ENCODE data around the gene TMEM141. TPM values are rescaled to one million over a fixed set of nuclear protein-coding genes. Genes with fewer than 3 reads are reported as not detected.

The TMEM141 gene
- total and polyA plus RNA-seq, 2 donors (not counting 3 experiments of a cell fraction or from before 2014, with no cell fraction given) = 43.2 to 146 TPM

DNA sequence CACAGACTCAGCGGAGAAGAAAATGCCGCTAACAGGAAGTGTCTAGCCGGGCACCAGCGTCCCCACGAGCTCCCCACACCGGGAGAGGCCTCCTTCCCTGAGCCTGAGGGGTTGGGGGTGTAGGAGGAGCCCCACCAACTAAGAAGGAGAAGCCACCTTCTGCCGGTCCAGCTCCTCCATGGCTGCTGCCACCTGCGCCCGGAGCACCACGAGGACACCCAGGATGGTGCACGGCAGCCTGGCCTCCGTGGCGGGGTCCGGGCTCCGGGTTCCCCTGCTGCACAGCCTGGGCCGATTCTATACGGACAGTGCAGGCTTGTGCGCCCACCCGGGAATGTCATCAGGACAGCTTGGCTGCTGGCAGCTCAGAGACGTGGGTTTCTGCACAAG lies 33.4 kb upstream of the TMEM141 start:
- Histone ChIP-seq H3K9me3 (replicated peaks; ENCODE audit: control insufficient read depth, insufficient read depth, low read length) (no peaks in the 10 kb centered on the region), H3K4me1 (ENCODE audit: control insufficient read depth, extremely low read depth, insufficient read depth, low read length) (no peaks in the 10 kb centered on the region), H2AFZ (ENCODE audit: low read depth, low read length) (no peak overlapping the region), H3K9me1 (replicated peaks; ENCODE audit: control insufficient read depth, extremely low read depth, insufficient read depth, low read length) (no peaks in the 10 kb centered on the region), H3K4me3 (replicated peaks in 1 of 3; ENCODE audit: insufficient read depth in 1 of 3, low read depth in 1 of 3, low read length in 3 of 3) (no peak overlapping the region), H4K20me1 (replicated peaks; ENCODE audit: control insufficient read depth, extremely low read depth, insufficient read depth, low read length) (no peaks in the 10 kb centered on the region), H3K79me2 (ENCODE audit: control insufficient read depth, insufficient read depth, low read length) (no peaks in the 10 kb centered on the region), H3K36me3 (ENCODE audit: control insufficient read depth in 2 of 2, extremely low read depth in 1 of 2, insufficient read depth in 2 of 2, low read length in 2 of 2) (no peaks in the 10 kb centered on the region), H3K27ac (ENCODE audit: insufficient read depth, low read depth, low read length) (no peak overlapping the region), H3K27me3 (ENCODE audit: control insufficient read depth in 2 of 2, insufficient read depth in 2 of 2, low read length in 2 of 2) (no peaks in the 10 kb centered on the region), H3K9ac (replicated peaks; ENCODE audit: extremely low read depth, insufficient read depth, low read length) (no peak overlapping the region), H3K4me2 (ENCODE audit: insufficient read depth, low read length) (no peak overlapping the region)
- BruUV-seq (replicated peaks) = no TSS peak
- POLR2A ChIA-PET = no interaction called here
- TF ChIP-seq, protein P1, sequence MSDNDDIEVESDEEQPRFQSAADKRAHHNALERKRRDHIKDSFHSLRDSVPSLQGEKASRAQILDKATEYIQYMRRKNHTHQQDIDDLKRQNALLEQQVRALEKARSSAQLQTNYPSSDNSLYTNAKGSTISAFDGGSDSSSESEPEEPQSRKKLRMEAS (IDR thresholded peaks at IDR 0.05; ENCODE audit: insufficient read depth, insufficient read length) = no peak
- TF ChIP-seq EZH2 (IDR thresholded peaks at IDR 0.05; ENCODE audit: borderline replicate concordance, low read depth, low read length, severe bottlenecking) = no peak
- no peak for TF ChIP-seq POLR2AphosphoS5 (IDR thresholded peaks at IDR 0.05; ENCODE audit: insufficient read depth, low read depth, low read length)
- DNase-seq (ENCODE audit: low read depth, low spot score) (no peak), FAIRE-seq (no peak)
- CTCF ChIA-PET = interaction anchor here (1.2 to 1.4 kb wide), 3 partner anchors 11 to 30 kb away, joined by 3 to 10 read pairs (median 5); no protein-coding TSS in a partner anchor
- dilution Hi-C loops (cut with MboI; ENCODE audit: extremely low pct_ligation_motif_present, low sequenced_read_pairs) (no loop called here), intact Hi-C loops (cut with micrococcal nuclease) (no loop called here)

DNA sequence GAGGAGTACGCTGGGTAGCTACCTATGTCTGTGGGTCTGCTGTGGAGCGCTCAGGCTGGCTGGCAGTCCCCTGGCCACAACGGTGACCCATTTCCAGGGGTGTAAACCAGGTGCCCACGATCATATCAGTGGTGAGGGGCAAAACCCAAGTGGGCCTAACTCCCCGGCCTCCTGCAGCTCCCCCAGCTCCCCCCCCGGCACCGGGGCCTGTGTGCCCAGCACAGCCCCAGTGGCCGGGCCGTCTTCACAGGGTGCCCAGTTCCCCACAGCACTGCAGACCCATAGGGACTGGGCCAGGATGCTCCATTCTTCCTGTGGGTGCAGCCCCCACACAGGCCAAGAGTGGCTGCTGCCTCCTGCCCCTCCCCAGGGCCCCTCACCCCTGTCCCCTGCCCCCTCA lies 32.1 kb upstream of the TMEM141 start:
- CTCF ChIA-PET = interaction anchor here (1.3 kb wide), 1 partner anchor 31 kb away, joined by 10 read pairs; no protein-coding TSS in a partner anchor
- no TSS peak for BruUV-seq (replicated peaks)

More for the DNA sequence above, 32.1 kb upstream of the TMEM141 start:
- no peak overlapping the region for H3K9ac ChIP-seq (replicated peaks; ENCODE audit: extremely low read depth, insufficient read depth, low read length)
- H3K4me2 ChIP-seq (ENCODE audit: insufficient read depth, low read length) = no peak overlapping the region
- no peak overlapping the region for H3K4me3 ChIP-seq (replicated peaks in 1 of 3; ENCODE audit: insufficient read depth in 1 of 3, low read depth in 1 of 3, low read length in 3 of 3)
- no peaks in the 10 kb centered on the region for H3K27me3 ChIP-seq (ENCODE audit: control insufficient read depth in 2 of 2, insufficient read depth in 2 of 2, low read length in 2 of 2)
- dilution Hi-C loops (cut with MboI; ENCODE audit: extremely low pct_ligation_motif_present, low sequenced_read_pairs) = no loop called here
- H3K27ac ChIP-seq (ENCODE audit: insufficient read depth, low read depth, low read length) = no peak overlapping the region
- no peaks in the 10 kb centered on the region for H3K79me2 ChIP-seq (ENCODE audit: control insufficient read depth, insufficient read depth, low read length)
- intact Hi-C loops (cut with micrococcal nuclease) = no loop called here
- no peaks in the 10 kb centered on the region for H3K9me3 ChIP-seq (replicated peaks; ENCODE audit: control insufficient read depth, insufficient read depth, low read length)
- no peaks in the 10 kb centered on the region for H3K9me1 ChIP-seq (replicated peaks; ENCODE audit: control insufficient read depth, extremely low read depth, insufficient read depth, low read length)
- no peaks in the 10 kb centered on the region for H3K36me3 ChIP-seq (ENCODE audit: control insufficient read depth in 2 of 2, extremely low read depth in 1 of 2, insufficient read depth in 2 of 2, low read length in 2 of 2)
- no peaks in the 10 kb centered on the region for H4K20me1 ChIP-seq (replicated peaks; ENCODE audit: control insufficient read depth, extremely low read depth, insufficient read depth, low read length)
- DNase-seq (ENCODE audit: low read depth, low spot score) (no peak), FAIRE-seq (no peak)
- TF ChIP-seq FOS (IDR thresholded peaks at IDR 0.05; ENCODE audit: borderline replicate concordance, insufficient read depth, low read length) (no peak), EZH2 (IDR thresholded peaks at IDR 0.05; ENCODE audit: borderline replicate concordance, low read depth, low read length, severe bottlenecking) (no peak), JUN (IDR thresholded peaks at IDR 0.05; ENCODE audit: borderline replicate concordance, insufficient read depth, insufficient read length, low read depth) (no peak), GATA2 (IDR thresholded peaks at IDR 0.05; ENCODE audit: insufficient read depth, insufficient read length, low read depth, low read length) (no peak), POLR2AphosphoS5 (IDR thresholded peaks at IDR 0.05; ENCODE audit: insufficient read depth, low read depth, low read length) (no peak), MYC (IDR thresholded peaks at IDR 0.05; ENCODE audit: low read depth, low read length) (no peak), POLR2A (IDR thresholded peaks at IDR 0.05; ENCODE audit: low read depth, low read length) (no peak)
- TF ChIP-seq, protein P2, sequence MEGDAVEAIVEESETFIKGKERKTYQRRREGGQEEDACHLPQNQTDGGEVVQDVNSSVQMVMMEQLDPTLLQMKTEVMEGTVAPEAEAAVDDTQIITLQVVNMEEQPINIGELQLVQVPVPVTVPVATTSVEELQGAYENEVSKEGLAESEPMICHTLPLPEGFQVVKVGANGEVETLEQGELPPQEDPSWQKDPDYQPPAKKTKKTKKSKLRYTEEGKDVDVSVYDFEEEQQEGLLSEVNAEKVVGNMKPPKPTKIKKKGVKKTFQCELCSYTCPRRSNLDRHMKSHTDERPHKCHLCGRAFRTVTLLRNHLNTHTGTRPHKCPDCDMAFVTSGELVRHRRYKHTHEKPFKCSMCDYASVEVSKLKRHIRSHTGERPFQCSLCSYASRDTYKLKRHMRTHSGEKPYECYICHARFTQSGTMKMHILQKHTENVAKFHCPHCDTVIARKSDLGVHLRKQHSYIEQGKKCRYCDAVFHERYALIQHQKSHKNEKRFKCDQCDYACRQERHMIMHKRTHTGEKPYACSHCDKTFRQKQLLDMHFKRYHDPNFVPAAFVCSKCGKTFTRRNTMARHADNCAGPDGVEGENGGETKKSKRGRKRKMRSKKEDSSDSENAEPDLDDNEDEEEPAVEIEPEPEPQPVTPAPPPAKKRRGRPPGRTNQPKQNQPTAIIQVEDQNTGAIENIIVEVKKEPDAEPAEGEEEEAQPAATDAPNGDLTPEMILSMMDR (IDR thresholded peaks at IDR 0.05; ENCODE audit: extremely low read depth in 1 of 2, insufficient read depth in 1 of 2, low read depth in 1 of 2, low read length in 2 of 2) = no peak
- TF ChIP-seq, protein P1 (IDR thresholded peaks at IDR 0.05; ENCODE audit: insufficient read depth, insufficient read length) = no peak
- H3K4me1 ChIP-seq (ENCODE audit: control insufficient read depth, extremely low read depth, insufficient read depth, low read length) = no peaks in the 10 kb centered on the region
- POLR2A ChIA-PET = no interaction called here
- H2AFZ ChIP-seq (ENCODE audit: low read depth, low read length) = no peak overlapping the region

All from endothelial cell of umbilical vein (primary cell).